Endodermal cell (in vitro differentiated cells): ENCODE measurements around the gene SNAPC1. TPM values are rescaled to one million over a fixed set of nuclear protein-coding genes. Genes with fewer than 3 reads are reported as not detected.

Experiments
- DNase-seq: peaks from one replicate; pipeline ENCODE4 v3.0.0-alpha.2; 2017
- H3K27ac ChIP-seq: 2 replicates; pipeline ENCODE4 v1.5.1; 2013; ENCODE audit warnings: mild to moderate bottlenecking, low read depth, low read length, moderate library complexity
- H3K27me3 ChIP-seq: 2 replicates; pipeline ENCODE4 v1.6.1; 2013; ENCODE audit warnings: mild to moderate bottlenecking, low read length, moderate library complexity; ENCODE audit not compliant: insufficient read depth, control insufficient read depth, poor library complexity, severe bottlenecking
- H3K36me3 ChIP-seq: 2 replicates; pipeline ENCODE4 v1.7.0; 2013; ENCODE audit warnings: mild to moderate bottlenecking, low read length, moderate library complexity; ENCODE audit not compliant: control insufficient read depth, insufficient read depth
- H3K4me1 ChIP-seq: one replicate; pipeline ENCODE4 v1.7.0; 2013; ENCODE audit warnings: low read length; ENCODE audit not compliant: control insufficient read depth, insufficient read depth
- H3K4me3 ChIP-seq: 2 replicates; pipeline ENCODE4 v1.5.1; 2013; ENCODE audit warnings: mild to moderate bottlenecking, low read length, moderate library complexity
- H3K9ac ChIP-seq: 2 replicates; pipeline ENCODE4 v1.6.1; 2013; ENCODE audit warnings: mild to moderate bottlenecking, low read length, moderate library complexity; ENCODE audit not compliant: poor library complexity, severe bottlenecking; ENCODE audit errors: extremely low read depth
- H3K9me3 ChIP-seq: 2 replicates; pipeline ENCODE4 v1.6.1; 2013; ENCODE audit warnings: mild to moderate bottlenecking, low read length, moderate library complexity; ENCODE audit not compliant: control insufficient read depth
- H3K27ac Mint-ChIP-seq: 2 replicates; pipeline ENCODE4 v1.8.0; 2020; ENCODE audit warnings: mixed read lengths
- H3K27me3 Mint-ChIP-seq: 2 replicates; pipeline ENCODE4 v1.8.0; 2021; ENCODE audit warnings: mild to moderate bottlenecking, mixed read lengths; ENCODE audit not compliant: insufficient read depth
- H3K36me3 Mint-ChIP-seq: 2 replicates; pipeline ENCODE4 v1.8.0; 2020; ENCODE audit warnings: low read depth, mixed read lengths
- H3K4me1 Mint-ChIP-seq: 2 replicates; pipeline ENCODE4 v1.8.0; 2020; ENCODE audit warnings: mixed read lengths
- H3K4me3 Mint-ChIP-seq: 2 replicates; pipeline ENCODE4 v1.8.0; 2020; ENCODE audit warnings: mild to moderate bottlenecking, moderate library complexity, mixed read lengths
- H3K9me3 Mint-ChIP-seq: 2 replicates; pipeline ENCODE4 v1.8.0; 2020; ENCODE audit warnings: mild to moderate bottlenecking, mixed read lengths
- CTCF ChIP-seq: fragments of 200-600 bp; sonication (generic); conservative IDR thresholded peaks from 2 replicates; pipeline ENCODE4 v1.5.0; 2021; ENCODE audit warnings: antibody characterized with exemption, mild to moderate bottlenecking
- WGBS, 2 experiments: methylation state at CpG; one replicate each; pipeline versions ENCODE4 v1.1.5 to v1.1.7; 2013; ENCODE audit warnings: missing lambda C conversion rate in 2 of 2, mixed read lengths in 1 of 2; ENCODE audit not compliant: insufficient coverage in 1 of 2, insufficient read length in 1 of 2; 5-methylcytosine and 5-hydroxymethylcytosine counted together
- total RNA-seq, 2 donors: library from RNA; stranded (reverse); fragmentation: NEBNext Ultra II Directional in 1 of 2; extraction: Animal tissue kit (Norgen Biotek cat#: 25700) in 1 of 2; gene quantifications; 2 replicates in 1 of 2; 3 replicates in 1 of 2; pipeline ENCODE4 v1.2.1, GENCODE V29; 2021

Gene SNAPC1
- total RNA-seq, 2 donors from 2014 or later, result 8.6 to 21.6 TPM

DNA sequence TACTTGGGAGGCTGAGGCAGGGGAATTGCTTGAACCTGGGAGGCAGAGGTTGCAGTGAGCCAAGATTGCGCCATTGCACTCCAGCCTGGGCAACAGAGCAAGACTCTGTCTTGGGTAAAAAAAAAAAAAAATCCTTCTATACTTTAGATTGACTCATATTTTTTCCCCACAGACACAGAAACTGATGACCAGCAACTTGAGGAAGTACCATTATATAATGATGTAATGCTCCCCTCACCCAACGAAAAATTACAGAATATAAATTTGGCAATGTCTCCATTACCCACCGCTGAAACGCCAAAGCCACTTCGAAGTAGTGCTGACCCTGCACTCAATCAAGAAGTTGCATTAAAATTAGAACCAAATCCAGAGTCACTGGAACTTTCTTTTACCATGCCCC is 24.3 kb upstream of the SNAPC1 start:
- WGBS, 2 experiments, result 97 to 100% methylated on average over 3 to 5 of the region's 5 CpGs
- H3K36me3 Mint-ChIP-seq, result peaks cover 80% of the 10 kb centered on the region
- Histone ChIP-seq H3K27ac (no peak overlapping the region), H3K4me3 (no peak overlapping the region), H3K36me3 (peaks cover 97% of the 10 kb centered on the region), H3K4me1 (no peaks in the 10 kb centered on the region), H3K27me3 (no peaks in the 10 kb centered on the region), H3K9ac (no peak overlapping the region), H3K9me3 (no peaks in the 10 kb centered on the region)
- no peaks in the 10 kb centered on the region for H3K9me3 Mint-ChIP-seq
- no peak for DNase-seq
- no peak overlapping the region for H3K27ac Mint-ChIP-seq
- no peak overlapping the region for H3K4me3 Mint-ChIP-seq
- H3K4me1 Mint-ChIP-seq, result no peaks in the 10 kb centered on the region
- H3K27me3 Mint-ChIP-seq, result no peaks in the 10 kb centered on the region
- no peak for TF ChIP-seq CTCF

GRCh38 chr14:61739133-61739532 is 23.1 kb upstream of the SNAPC1 start:
- Mint-ChIP-seq H3K9me3 (no peaks in the 10 kb centered on the region), H3K27ac (no peak overlapping the region), H3K36me3 (peaks cover 77% of the 10 kb centered on the region), H3K4me3 (no peak overlapping the region), H3K27me3 (no peaks in the 10 kb centered on the region), H3K4me1 (no peaks in the 10 kb centered on the region)
- Histone ChIP-seq H3K9me3 (no peaks in the 10 kb centered on the region), H3K27ac (no peak overlapping the region), H3K9ac (no peak overlapping the region), H3K36me3 (peaks cover 98% of the 10 kb centered on the region), H3K4me1 (no peaks in the 10 kb centered on the region), H3K4me3 (no peak overlapping the region), H3K27me3 (no peaks in the 10 kb centered on the region)
- TF ChIP-seq CTCF, result no peak
- no peak for DNase-seq

- TF ChIP-seq CTCF, result no peak
- 93 to 96% methylated on average over 6 of the region's 6 CpGs for WGBS, 2 experiments
- no peak overlapping the region for H3K4me3 Mint-ChIP-seq
Observed at GRCh38 chr14:61742371-61742770, 19.8 kb upstream of the SNAPC1 start.

More at GRCh38 chr14:61742371-61742770, 19.8 kb upstream of the SNAPC1 start:
- H3K27me3 Mint-ChIP-seq, result no peaks in the 10 kb centered on the region
- no peaks in the 10 kb centered on the region for H3K4me1 ChIP-seq
- peaks cover 73% of the 10 kb centered on the region for H3K36me3 Mint-ChIP-seq
- H3K9me3 ChIP-seq, result no peaks in the 10 kb centered on the region
- no peak overlapping the region for H3K27ac Mint-ChIP-seq
- H3K4me1 Mint-ChIP-seq, result no peaks in the 10 kb centered on the region
- no peak overlapping the region for H3K9ac ChIP-seq
- H3K27ac ChIP-seq, result no peak overlapping the region
- H3K27me3 ChIP-seq, result no peaks in the 10 kb centered on the region
- peaks cover 98% of the 10 kb centered on the region for H3K36me3 ChIP-seq
- DNase-seq, result no peak
- no peak overlapping the region for H3K4me3 ChIP-seq
- H3K9me3 Mint-ChIP-seq, result no peaks in the 10 kb centered on the region
